ENCODE data around the gene MIPOL1.

DNA sequence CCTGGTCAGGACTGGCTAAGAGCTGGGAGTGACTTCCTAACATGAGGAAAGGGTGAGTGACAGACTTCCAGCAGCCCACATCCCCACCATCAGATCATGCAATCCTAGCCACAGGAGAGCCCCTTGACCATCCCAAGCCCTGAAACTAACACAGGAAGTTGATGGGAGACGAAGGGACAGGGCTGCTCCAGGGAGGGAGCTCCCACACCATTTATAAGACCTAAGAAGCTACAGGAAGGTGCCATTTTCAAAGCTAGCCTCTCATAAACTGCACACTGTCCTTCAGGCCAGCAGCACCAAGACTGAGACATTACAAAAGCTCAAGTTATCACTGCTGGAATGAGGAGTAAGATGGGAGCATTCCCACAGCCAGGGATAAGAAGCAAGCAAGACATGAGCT, 44.7 kb upstream of the MIPOL1 start:
- no peak for TF ChIP-seq MAZ (IDR thresholded peaks at IDR 0.05; ENCODE audit: borderline replicate concordance, low read depth, low read length)
- TF ChIP-seq, protein P1, sequence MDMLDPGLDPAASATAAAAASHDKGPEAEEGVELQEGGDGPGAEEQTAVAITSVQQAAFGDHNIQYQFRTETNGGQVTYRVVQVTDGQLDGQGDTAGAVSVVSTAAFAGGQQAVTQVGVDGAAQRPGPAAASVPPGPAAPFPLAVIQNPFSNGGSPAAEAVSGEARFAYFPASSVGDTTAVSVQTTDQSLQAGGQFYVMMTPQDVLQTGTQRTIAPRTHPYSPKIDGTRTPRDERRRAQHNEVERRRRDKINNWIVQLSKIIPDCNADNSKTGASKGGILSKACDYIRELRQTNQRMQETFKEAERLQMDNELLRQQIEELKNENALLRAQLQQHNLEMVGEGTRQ (IDR thresholded peaks at IDR 0.05; ENCODE audit: low read depth, low read length): no peak
- TF ChIP-seq, protein P2, sequence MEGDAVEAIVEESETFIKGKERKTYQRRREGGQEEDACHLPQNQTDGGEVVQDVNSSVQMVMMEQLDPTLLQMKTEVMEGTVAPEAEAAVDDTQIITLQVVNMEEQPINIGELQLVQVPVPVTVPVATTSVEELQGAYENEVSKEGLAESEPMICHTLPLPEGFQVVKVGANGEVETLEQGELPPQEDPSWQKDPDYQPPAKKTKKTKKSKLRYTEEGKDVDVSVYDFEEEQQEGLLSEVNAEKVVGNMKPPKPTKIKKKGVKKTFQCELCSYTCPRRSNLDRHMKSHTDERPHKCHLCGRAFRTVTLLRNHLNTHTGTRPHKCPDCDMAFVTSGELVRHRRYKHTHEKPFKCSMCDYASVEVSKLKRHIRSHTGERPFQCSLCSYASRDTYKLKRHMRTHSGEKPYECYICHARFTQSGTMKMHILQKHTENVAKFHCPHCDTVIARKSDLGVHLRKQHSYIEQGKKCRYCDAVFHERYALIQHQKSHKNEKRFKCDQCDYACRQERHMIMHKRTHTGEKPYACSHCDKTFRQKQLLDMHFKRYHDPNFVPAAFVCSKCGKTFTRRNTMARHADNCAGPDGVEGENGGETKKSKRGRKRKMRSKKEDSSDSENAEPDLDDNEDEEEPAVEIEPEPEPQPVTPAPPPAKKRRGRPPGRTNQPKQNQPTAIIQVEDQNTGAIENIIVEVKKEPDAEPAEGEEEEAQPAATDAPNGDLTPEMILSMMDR (conservative IDR thresholded peaks at IDR 0.05; ENCODE audit: low read depth, low read length): no peak
- no peak for TF ChIP-seq BHLHE40 (IDR thresholded peaks at IDR 0.05; ENCODE audit: low read depth, low read length)
- TF ChIP-seq POLR2A (IDR thresholded peaks at IDR 0.05; ENCODE audit: low read depth, low read length): no peak
- no peak for TF ChIP-seq CEBPB (IDR thresholded peaks at IDR 0.05; ENCODE audit: low read depth, low read length)
- no peak for TF ChIP-seq MAFK (IDR thresholded peaks at IDR 0.05; ENCODE audit: low read depth, low read length)
- TF ChIP-seq RFX5 (IDR thresholded peaks at IDR 0.05; ENCODE audit: low read depth, low read length): no peak
- TF ChIP-seq CHD1 (IDR thresholded peaks at IDR 0.05; ENCODE audit: low read depth, low read length): no peak
- no peak for TF ChIP-seq ELK1 (IDR thresholded peaks at IDR 0.05; ENCODE audit: borderline replicate concordance, low read depth, low read length)
- no peak for TF ChIP-seq RCOR1 (IDR thresholded peaks at IDR 0.05; ENCODE audit: insufficient replicate concordance, low read length)
- no peak for TF ChIP-seq FOS (IDR thresholded peaks at IDR 0.05; ENCODE audit: low read depth, low read length)
- TF ChIP-seq NFE2L2 (IDR thresholded peaks at IDR 0.05; ENCODE audit: low read depth, low read length): no peak
- TF ChIP-seq RAD21 (IDR thresholded peaks at IDR 0.05; ENCODE audit: low read length): no peak
